OCI-LY3 (cell line): Measurements from ENCODE around the gene CPXM1.

Source experiments
- H2AFZ ChIP-seq: fragments of 200-600, 300-600 bp; shearing (Covaris generic); 2 replicates; pipeline ENCODE4 v1.6.0; 2014; ENCODE audit warnings: antibody characterized with exemption, low read depth, low read length
- H3K27ac ChIP-seq: fragments of 200-600, 300-600 bp; sonication (generic); 2 replicates; pipeline ENCODE4 v1.5.1; 2014; ENCODE audit warnings: mild to moderate bottlenecking, low read length, moderate library complexity, mixed read lengths
- H3K27me3 ChIP-seq: fragments of 200-600, 300-600 bp; sonication (generic); 2 replicates; pipeline ENCODE4 v1.6.1; 2014; ENCODE audit warnings: low read depth, low read length, mixed read lengths
- H3K36me3 ChIP-seq: fragments of 200-600, 300-600 bp; sonication (generic); replicated peaks from 2 replicates; pipeline ENCODE3; 2014; ENCODE audit warnings: low read depth, low read length, mixed read lengths
- H3K4me1 ChIP-seq: fragments of 300-600, 200-600 bp; sonication (generic); 2 replicates; pipeline ENCODE4 v1.6.1; 2014; ENCODE audit warnings: low read length, mixed read lengths
- H3K4me2 ChIP-seq: fragments of 200-600, 300-600 bp; sonication (generic); 2 replicates; pipeline ENCODE4 v1.6.1; 2014; ENCODE audit warnings: low read length, mixed read lengths
- H3K4me3 ChIP-seq: fragments of 300-600, 200-600 bp; sonication (generic); 2 replicates; pipeline ENCODE4 v1.5.1; 2014; ENCODE audit warnings: antibody characterized with exemption, mild to moderate bottlenecking, low read length, moderate library complexity
- H3K79me2 ChIP-seq: fragments of 300-600, 200-600 bp; shearing (Covaris generic); 2 replicates; pipeline ENCODE4 v1.6.1; 2014; ENCODE audit warnings: mild to moderate bottlenecking, low read length, mixed read lengths
- H3K9ac ChIP-seq: fragments of 300-600, 200-600 bp; shearing (Covaris generic); 2 replicates; pipeline ENCODE4 v1.6.0; 2014; ENCODE audit warnings: mild to moderate bottlenecking, low read length, moderate library complexity
- H3K9me3 ChIP-seq: fragments of 200-600, 300-600 bp; shearing (Covaris generic); 2 replicates; pipeline ENCODE4 v1.6.1; 2014; ENCODE audit warnings: low read length, mixed read lengths; ENCODE audit not compliant: insufficient read depth
- H4K20me1 ChIP-seq: fragments of 200-600, 300-600 bp; sonication (generic); 2 replicates; pipeline ENCODE4 v1.6.1; 2016; ENCODE audit warnings: low read length, mixed read lengths; ENCODE audit not compliant: insufficient read depth
- CTCF ChIP-seq: fragments of 200-600, 300-600 bp; sonication (generic); IDR thresholded peaks from 2 replicates; pipeline ENCODE4 v1.5.1; 2014; ENCODE audit warnings: antibody characterized with exemption, low read length, low read depth
- EZH2phosphoT487 ChIP-seq: fragments of 200-600 bp; shearing (Covaris generic); IDR thresholded peaks from 2 replicates; pipeline ENCODE4 v1.6.1; 2018; ENCODE audit warnings: antibody characterized with exemption, mixed run types, low read depth

The CPXM1 gene

GRCh38 chr20:2817341-2817726 is 16.9 kb upstream of the CPXM1 start:
- Histone ChIP-seq H3K27ac (no peak overlapping the region), H4K20me1 (no peaks in the 10 kb centered on the region), H3K9ac (no peak overlapping the region), H3K4me1 (no peaks in the 10 kb centered on the region), H3K4me3 (no peak overlapping the region), H3K79me2 (no peaks in the 10 kb centered on the region), H3K36me3 (no peaks in the 10 kb centered on the region), H3K9me3 (peaks cover 1% of the 10 kb centered on the region; the same call in 1 of the 2 replicates), H3K27me3 (peaks cover 3% of the 10 kb centered on the region; the same call in 1 of the 2 replicates), H3K4me2 (no peak overlapping the region), H2AFZ (no peak overlapping the region)
- TF ChIP-seq EZH2phosphoT487 = no peak
- no peak for TF ChIP-seq CTCF

GRCh38 chr20:2816583-2817340 is 16.3 kb upstream of the CPXM1 start:
- Histone ChIP-seq H2AFZ (no peak overlapping the region), H3K36me3 (no peaks in the 10 kb centered on the region), H4K20me1 (no peaks in the 10 kb centered on the region), H3K9ac (no peak overlapping the region), H3K27ac (no peak overlapping the region), H3K9me3 (peaks cover 6% of the 10 kb centered on the region), H3K4me1 (no peaks in the 10 kb centered on the region), H3K4me3 (no peak overlapping the region), H3K27me3 (peaks cover 8% of the 10 kb centered on the region; the same call in 1 of the 2 replicates), H3K4me2 (no peak overlapping the region), H3K79me2 (no peaks in the 10 kb centered on the region)
- no peak for TF ChIP-seq CTCF
- no peak for TF ChIP-seq EZH2phosphoT487

- H3K4me1 ChIP-seq = no peaks in the 10 kb centered on the region
- no peak within 1 kb of the TSS for H3K9ac ChIP-seq
- TF ChIP-seq CTCF = no peak
- no peak for TF ChIP-seq EZH2phosphoT487
- H3K4me3 ChIP-seq = no peak within 1 kb of the TSS
- no peaks in the 10 kb centered on the region for H3K36me3 ChIP-seq
- no peak within 1 kb of the TSS for H3K27ac ChIP-seq
- H4K20me1 ChIP-seq = no peaks in the 10 kb centered on the region
- no peak within 1 kb of the TSS for H2AFZ ChIP-seq
- no peaks in the 10 kb centered on the region for H3K79me2 ChIP-seq
- peaks cover 6% of the 10 kb centered on the region for H3K9me3 ChIP-seq
- no peak within 1 kb of the TSS for H3K4me2 ChIP-seq
- H3K27me3 ChIP-seq = peaks cover 8% of the 10 kb centered on the region; the same call in 1 of the 2 replicates
Observed at GRCh38 chr20:2816030-2816582, 15.7 kb upstream of the CPXM1 start, which contains the start of gene TMEM239. Gene TMEM239 (plus strand): TSS chr20:2816364. CDS start chr20:2816555, 191 bp downstream.

- no peaks in the 10 kb centered on the region for H3K4me1 ChIP-seq
- peaks cover 8% of the 10 kb centered on the region; the same call in 1 of the 2 replicates for H3K27me3 ChIP-seq
- H2AFZ ChIP-seq = no peak overlapping the region
- no peak for TF ChIP-seq EZH2phosphoT487
- no peak for TF ChIP-seq CTCF
- H3K9ac ChIP-seq = no peak overlapping the region
- no peaks in the 10 kb centered on the region for H3K79me2 ChIP-seq
- no peak overlapping the region for H3K27ac ChIP-seq
- peaks cover 6% of the 10 kb centered on the region for H3K9me3 ChIP-seq
- no peak overlapping the region for H3K4me3 ChIP-seq
- no peaks in the 10 kb centered on the region for H4K20me1 ChIP-seq
- no peak overlapping the region for H3K4me2 ChIP-seq
- H3K36me3 ChIP-seq = no peaks in the 10 kb centered on the region
Observed at GRCh38 chr20:2815242-2815900, 14.9 kb upstream of the CPXM1 start.
